Gastroesophageal sphincter (tissue), 3 donors: Measurements from ENCODE around the gene LAMA3.

Experiments used
- EP300 ChIP-seq: sonication (generic); formaldehyde crosslinking; IDR thresholded peaks from one replicate; pipeline ENCODE4 v1.6.1; 2017; ENCODE audit warnings: antibody characterized with exemption, mild to moderate bottlenecking
- POLR2A ChIP-seq, 2 donors: fragments of 450-650 bp; IDR thresholded peaks; one replicate each; pipeline ENCODE4 v1.6.1; 2017; ENCODE audit warnings: antibody characterized with exemption in 2 of 2, mild to moderate bottlenecking in 2 of 2, moderate library complexity in 1 of 2
- POLR2AphosphoS5 ChIP-seq: sonication (generic); formaldehyde crosslinking; IDR thresholded peaks from one replicate; pipeline ENCODE4 v1.6.1; 2017; ENCODE audit warnings: antibody characterized with exemption
- TF ChIP-seq, protein P1 (sequence below), 4 experiments: fragments of 200-600 bp in 2 of 4; fragments of 450-650 bp in 2 of 4; sonication (generic) in 1 of 4; IDR thresholded peaks; one replicate each; pipeline ENCODE4 v1.5.1; 2017 to 2019; ENCODE audit warnings: antibody characterized with exemption in 4 of 4, mild to moderate bottlenecking in 2 of 4, moderate library complexity in 2 of 4

GRCh38 chr18:23882616-23883276 lies 193.5 kb downstream of the LAMA3 start:
- TF ChIP-seq, protein P1, sequence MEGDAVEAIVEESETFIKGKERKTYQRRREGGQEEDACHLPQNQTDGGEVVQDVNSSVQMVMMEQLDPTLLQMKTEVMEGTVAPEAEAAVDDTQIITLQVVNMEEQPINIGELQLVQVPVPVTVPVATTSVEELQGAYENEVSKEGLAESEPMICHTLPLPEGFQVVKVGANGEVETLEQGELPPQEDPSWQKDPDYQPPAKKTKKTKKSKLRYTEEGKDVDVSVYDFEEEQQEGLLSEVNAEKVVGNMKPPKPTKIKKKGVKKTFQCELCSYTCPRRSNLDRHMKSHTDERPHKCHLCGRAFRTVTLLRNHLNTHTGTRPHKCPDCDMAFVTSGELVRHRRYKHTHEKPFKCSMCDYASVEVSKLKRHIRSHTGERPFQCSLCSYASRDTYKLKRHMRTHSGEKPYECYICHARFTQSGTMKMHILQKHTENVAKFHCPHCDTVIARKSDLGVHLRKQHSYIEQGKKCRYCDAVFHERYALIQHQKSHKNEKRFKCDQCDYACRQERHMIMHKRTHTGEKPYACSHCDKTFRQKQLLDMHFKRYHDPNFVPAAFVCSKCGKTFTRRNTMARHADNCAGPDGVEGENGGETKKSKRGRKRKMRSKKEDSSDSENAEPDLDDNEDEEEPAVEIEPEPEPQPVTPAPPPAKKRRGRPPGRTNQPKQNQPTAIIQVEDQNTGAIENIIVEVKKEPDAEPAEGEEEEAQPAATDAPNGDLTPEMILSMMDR (IDR thresholded peaks at IDR 0.05) = no peak
- no peak for TF ChIP-seq EP300
- TF ChIP-seq POLR2AphosphoS5 = no peak
- TF ChIP-seq POLR2A (IDR thresholded peaks at IDR 0.05) = no peak
